Glomerular visceral epithelial cell (primary cell): ENCODE data around the gene ABCC3.

Experiments used
- DNase-seq: peaks from one replicate; pipeline ENCODE4 v3.0.0-alpha.2; 2016; ENCODE audit errors: extremely low spot score

Gene ABCC3

DNA sequence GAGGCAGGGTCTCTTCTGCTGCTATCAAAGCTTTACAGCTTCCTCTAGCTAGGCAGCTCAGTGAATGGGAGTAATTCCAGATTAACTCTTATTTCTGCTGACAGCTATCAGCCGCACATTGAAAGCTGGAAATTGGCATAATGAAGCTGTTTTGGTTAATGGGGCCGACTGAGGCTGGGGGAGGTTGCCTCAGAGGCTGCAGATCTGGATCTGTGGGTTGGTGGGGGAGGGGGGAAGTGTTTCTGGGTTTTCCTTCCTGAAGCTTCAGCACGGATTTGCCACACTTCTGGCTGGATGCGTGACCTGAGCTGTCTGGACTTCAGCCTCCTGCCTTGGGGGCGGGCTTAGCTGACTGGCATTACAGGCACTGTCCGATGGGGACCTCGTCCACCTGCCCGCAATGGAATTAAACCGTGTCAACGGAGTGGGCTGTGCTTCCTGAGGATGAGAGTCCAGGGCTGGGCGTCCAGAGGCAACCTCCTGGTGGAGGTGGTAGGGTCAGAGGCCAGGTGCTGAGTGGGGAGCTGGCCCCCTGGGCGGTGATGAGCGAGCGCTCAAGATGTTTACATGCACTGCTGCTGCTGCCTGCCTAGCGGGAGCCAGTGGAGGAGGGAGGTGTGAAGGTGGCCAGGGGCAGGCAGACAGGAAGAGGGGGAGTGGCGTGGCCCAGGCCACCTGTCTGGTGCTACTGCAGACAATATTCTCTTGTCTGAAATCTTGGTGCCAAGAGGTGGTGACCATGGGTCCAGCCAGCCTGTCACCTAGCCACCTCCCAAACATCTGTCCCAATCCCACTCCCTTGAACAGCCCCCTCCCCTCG lies 6.7 kb upstream of the ABCC3 start:
- peak; percentile 70 for DNase-seq

DNA sequence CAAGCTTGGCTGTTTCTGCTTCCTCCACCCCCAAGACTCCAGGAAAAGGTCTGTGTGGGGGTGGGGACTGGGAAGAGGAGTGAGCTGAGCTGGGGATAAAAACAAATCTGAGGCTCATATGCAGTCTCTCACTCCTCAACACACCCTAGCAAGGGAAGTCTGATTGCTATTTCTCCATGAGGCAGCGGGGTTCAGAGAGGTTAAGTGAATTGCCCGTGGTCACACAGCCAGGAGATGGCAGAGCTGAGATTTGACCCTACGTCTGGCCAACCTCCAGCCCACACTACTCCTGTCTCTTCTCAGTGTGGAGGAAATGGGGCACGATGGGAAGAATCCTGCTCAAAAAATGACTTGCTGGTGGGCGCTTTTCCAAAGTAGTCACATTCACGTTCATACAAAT lies 4.8 kb upstream of the ABCC3 start:
- DNase-seq: no peak

GRCh38 chr17:50630524-50631194 lies 4.0 kb upstream of the ABCC3 start:
- peak; percentile 57 for DNase-seq

GRCh38 chr17:50631195-50631907 lies 3.3 kb upstream of the ABCC3 start:
- no peak for DNase-seq

DNA sequence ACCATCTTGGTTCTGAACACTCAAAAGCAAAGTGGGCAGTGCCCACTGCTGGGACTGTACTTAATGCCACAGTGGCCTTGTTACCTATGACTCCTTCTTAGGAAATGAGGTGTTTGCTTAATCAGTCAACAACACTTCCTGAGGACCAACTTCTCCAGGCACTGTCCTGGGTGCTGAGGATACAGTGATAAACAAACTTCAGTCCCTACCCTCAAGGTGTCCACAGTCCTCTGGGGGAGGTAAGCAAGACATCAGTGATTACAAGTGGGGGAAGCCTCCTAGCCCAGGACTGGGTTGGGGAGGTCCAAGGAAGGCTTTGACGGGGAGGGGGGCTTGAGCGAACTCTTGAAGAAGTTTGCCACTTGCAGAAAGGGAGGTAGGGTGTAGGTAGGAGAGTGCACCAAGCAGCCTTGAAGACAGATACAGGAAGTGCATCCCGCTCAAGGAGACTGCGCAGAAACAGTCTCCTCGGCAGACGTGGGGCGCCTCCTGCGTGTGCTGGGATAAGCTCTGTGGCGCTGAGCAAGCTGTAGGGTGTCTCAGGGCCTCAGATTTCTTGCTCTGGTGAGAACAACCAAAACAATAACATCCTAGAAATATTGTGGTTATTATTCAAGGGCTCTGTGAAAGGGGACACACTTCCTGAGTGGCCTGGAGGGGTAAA lies 2.6 kb upstream of the ABCC3 start:
- DNase-seq: no peak

DNA sequence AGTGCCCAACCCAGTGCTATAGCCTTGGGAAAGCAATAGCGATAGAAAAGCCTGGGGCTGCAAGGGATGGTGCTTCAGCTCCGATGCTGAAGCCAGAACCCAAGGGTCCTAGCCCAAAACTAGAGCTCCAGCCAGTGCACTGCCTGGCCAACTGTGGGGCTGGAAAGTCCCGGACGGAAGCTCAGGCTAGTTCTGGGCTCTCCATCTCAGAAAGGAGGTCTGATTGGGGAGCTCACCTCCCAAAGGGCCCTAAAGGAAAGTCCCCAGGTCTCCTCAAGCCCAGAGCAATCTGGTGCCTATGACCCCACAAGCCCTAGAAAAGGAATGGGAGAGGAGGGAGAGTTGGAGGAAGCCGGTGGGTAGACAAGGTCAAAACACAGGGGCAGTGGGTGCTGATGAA lies 2.0 kb upstream of the ABCC3 start:
- no peak for DNase-seq

GRCh38 chr17:50633683-50634082 lies 998 bp upstream of the ABCC3 start:
- no peak for DNase-seq

- DNase-seq: no peak
Measured at GRCh38 chr17:50634915-50635731, 442 bp downstream of the ABCC3 start.

- DNase-seq: no peak
Measured at GRCh38 chr17:50635732-50635981, 976 bp downstream of the ABCC3 start.

GRCh38 chr17:50635982-50636803 lies 1.5 kb downstream of the ABCC3 start:
- no peak for DNase-seq

GRCh38 chr17:50636804-50637195 lies 2.1 kb downstream of the ABCC3 start:
- no peak for DNase-seq

GRCh38 chr17:50637829-50638605 lies 3.3 kb downstream of the ABCC3 start:
- DNase-seq: no peak

- DNase-seq: peak; percentile 97
Measured at GRCh38 chr17:50638606-50638965, 3.9 kb downstream of the ABCC3 start.

DNA sequence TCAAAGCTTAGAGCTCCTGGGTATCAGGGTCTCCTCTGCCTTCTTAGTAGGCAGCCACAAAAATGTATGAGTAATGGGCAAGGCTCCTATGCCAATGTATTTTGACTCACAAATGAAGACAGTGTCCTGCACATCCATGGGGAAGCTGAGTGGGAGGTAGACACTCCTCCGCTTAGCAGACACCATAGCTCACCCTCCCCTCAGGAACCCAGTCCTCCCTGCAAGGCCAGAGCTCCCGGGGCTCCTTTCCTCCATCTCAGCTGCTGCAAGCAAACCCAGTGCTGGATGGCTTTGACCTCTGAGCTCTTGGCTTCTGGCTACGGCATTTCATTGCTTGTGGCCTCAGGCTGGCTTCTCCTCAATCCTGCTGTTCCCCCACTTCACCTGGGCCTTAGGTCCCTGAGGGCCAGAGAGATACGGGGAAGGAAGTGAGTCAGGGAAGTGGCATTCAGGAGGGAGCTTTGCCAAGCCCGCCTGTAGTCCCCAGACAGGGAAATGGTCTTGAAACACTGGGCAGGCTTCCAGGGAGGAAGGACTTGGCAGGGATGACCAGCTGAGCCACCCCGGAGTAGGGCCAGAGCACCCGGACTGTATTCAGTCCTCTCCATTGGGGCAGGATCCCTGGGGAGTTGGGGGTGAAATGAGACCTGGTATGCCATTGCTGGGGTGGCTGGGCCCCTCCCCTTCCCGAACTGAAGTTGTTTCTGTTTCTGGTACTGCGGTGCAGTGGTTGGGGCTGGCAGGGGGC lies 4.5 kb downstream of the ABCC3 start:
- DNase-seq: peak; percentile 100

DNA sequence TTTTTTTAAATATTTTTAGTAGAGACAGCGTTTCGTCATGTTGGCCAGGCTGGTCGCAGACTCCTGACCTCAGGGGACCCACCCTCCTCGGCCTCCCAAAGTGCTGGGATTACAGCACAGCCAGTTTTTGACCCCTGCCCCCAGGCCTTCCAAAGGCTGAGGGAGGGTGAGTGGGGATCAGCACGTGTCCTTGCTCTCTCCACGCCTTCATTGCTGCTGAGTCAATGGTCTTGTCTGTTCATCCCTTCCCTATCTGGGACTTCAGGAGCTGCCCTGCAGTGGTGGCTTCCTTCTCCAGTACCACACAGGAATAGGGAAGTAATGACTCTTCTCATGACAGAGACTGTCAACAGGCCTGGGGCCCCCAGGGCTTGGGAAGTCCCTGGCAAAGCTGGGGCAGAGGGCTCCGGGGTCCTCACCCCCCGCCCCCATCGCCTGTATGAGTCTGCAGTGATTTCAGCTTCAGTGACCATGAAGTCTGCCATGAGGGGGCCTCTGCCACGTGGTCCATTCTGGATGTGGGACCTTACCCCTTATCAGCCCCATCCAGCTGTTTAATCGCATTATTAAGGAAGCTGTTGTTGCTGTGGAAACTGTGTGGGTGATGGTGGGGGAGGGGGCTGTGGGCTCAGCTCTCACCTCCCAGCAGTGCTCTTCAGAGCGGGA lies 6.1 kb downstream of the ABCC3 start:
- peak; percentile 44 for DNase-seq

DNA sequence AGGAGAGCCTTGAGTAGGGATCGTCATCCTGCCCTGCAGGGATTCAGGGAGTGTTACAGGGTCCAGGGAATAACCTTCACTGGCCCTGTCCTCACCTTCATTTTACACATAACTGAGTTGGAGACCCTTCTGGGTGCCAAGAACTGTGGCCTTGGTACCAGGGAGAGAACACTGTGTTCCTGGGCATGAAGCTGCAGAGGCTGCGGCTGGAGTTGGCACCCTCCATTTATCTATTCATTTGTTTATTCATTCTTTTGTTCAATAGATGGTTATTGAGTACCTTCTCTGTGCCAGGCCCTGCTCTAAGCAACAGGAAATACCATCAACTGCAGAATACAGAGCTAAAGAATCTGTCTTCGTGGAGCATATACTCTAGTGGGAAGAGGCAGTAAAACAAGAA lies 6.7 kb downstream of the ABCC3 start:
- no peak for DNase-seq

DNA sequence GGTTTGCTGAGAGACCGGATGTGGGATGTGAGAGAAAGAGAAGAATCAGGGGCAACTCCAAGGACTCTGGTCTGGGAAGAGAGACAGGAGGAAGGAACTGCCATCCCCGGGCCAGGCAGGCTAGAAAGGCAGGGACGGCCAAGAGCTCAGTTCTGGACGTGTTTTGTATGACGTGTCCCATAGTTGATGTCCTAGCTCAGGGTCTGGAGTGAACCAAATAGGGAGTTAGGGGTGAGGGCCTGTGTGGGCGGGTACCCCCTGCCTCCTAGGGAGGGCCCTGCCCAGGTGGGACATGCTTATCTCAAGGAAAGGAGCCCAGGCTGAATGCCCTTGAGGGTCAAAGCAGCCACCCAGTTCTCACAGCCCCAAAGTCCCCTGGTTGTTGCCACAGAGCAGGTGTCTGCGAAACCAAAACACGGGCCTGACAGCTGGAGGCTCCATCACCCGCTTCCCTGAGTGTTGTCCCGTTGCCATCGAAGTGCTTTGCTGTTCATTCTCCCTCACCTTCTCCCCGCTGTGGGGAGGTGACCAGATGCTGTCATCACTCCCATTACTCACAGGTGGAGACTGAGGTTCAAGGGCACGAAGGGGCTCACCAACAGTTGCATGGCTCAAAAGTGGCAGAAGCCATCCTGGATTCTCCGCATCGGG lies 7.5 kb downstream of the ABCC3 start:
- DNase-seq: no peak
